Common myeloid progenitor, CD34-positive (primary cell): ENCODE data around the gene FAM76B.

Experiments used
- CTCF ChIA-PET: fragments of 350-600 bp; sonication (Branson Sonifier 250); formaldehyde crosslinking; loops from one replicate; lab custom pipeline; 2021; ENCODE audit warnings: antibody characterized with exemption; lab: Charles Lee
- POLR2A ChIA-PET: fragments of 350-600 bp; sonication (Branson Sonifier 250); formaldehyde crosslinking; loops from one replicate; lab custom pipeline; 2021; ENCODE audit warnings: antibody characterized with exemption; lab: Charles Lee
- DNase-seq, 3 donors: peaks; one replicate each; pipeline versions ENCODE4 v3.0.0 to v3.0.0-alpha.2; 2013
- H3K27ac ChIP-seq, 2 experiments: 1 replicate in 1 of 2; 2 replicates in 1 of 2; pipeline ENCODE4 v1.7.0; 2013; ENCODE audit warnings: inconsistent platforms in 2 of 2, low read length in 2 of 2, mild to moderate bottlenecking in 2 of 2, low read depth in 1 of 2, moderate library complexity in 1 of 2; ENCODE audit not compliant: severe bottlenecking in 2 of 2, insufficient read depth in 1 of 2, poor library complexity in 1 of 2
- H3K27me3 ChIP-seq, 5 experiments: replicated peaks in 2 of 5; 1 replicate in 3 of 5; 2 replicates in 2 of 5; pipeline versions ENCODE4 v1.6.1 to v1.7.0; 2013; ENCODE audit warnings: low read length in 4 of 5, mild to moderate bottlenecking in 2 of 5, moderate library complexity in 2 of 5, inconsistent platforms in 1 of 5; ENCODE audit not compliant: insufficient read depth in 5 of 5, control insufficient read depth in 4 of 5
- H3K36me3 ChIP-seq, 4 experiments: 1 replicate in 2 of 4; 2 replicates in 2 of 4; pipeline versions ENCODE4 v1.6.1 to v1.7.0; 2013; ENCODE audit warnings: low read length in 3 of 4, control low read depth in 1 of 4, mild to moderate bottlenecking in 1 of 4; ENCODE audit not compliant: control insufficient read depth in 4 of 4, insufficient read depth in 4 of 4
- H3K4me1 ChIP-seq, 4 experiments: 1 replicate in 3 of 4; 2 replicates in 1 of 4; pipeline versions ENCODE4 v1.6.1 to v1.7.1; 2013; ENCODE audit warnings: low read length in 3 of 4, mild to moderate bottlenecking in 3 of 4, control low read depth in 1 of 4, inconsistent platforms in 1 of 4, moderate library complexity in 1 of 4; ENCODE audit not compliant: control insufficient read depth in 4 of 4, insufficient read depth in 4 of 4; ENCODE audit errors: control extremely low read depth in 1 of 4
- H3K4me3 ChIP-seq, 7 experiments: 1 replicate in 4 of 7; 2 replicates in 3 of 7; pipeline versions ENCODE4 v1.5.1 to v1.7.0; 2013; ENCODE audit warnings: mild to moderate bottlenecking in 7 of 7, low read length in 6 of 7, moderate library complexity in 6 of 7, inconsistent platforms in 2 of 7, low read depth in 2 of 7, control low read depth in 1 of 7; ENCODE audit not compliant: insufficient read depth in 4 of 7, control insufficient read depth in 1 of 7; ENCODE audit errors: extremely low read depth in 1 of 7
- H3K9me3 ChIP-seq, 5 experiments: 1 replicate in 4 of 5; 2 replicates in 1 of 5; pipeline versions ENCODE4 v1.6.1 to v1.7.1; 2013; ENCODE audit warnings: low read length in 4 of 5, mild to moderate bottlenecking in 2 of 5, inconsistent platforms in 1 of 5, low read depth in 1 of 5, moderate library complexity in 1 of 5; ENCODE audit not compliant: control insufficient read depth in 4 of 5, insufficient read depth in 2 of 5; ENCODE audit errors: control extremely low read depth in 1 of 5
- WGBS: methylation state at CpG from one replicate; pipeline ENCODE4 v1.1.5; 2013; ENCODE audit not compliant: insufficient coverage; 5-methylcytosine and 5-hydroxymethylcytosine counted together

The FAM76B gene

GRCh38 chr11:95764267-95764898 lies 25.2 kb downstream of the FAM76B start:
- H3K4me1 ChIP-seq: peaks cover 4 to 17% (median 11%) of the 10 kb centered on the region in 4 experiments
- no peaks in the 10 kb centered on the region for H3K9me3 ChIP-seq
- POLR2A ChIA-PET: no interaction called here
- peak; percentile 65 to 87 (median 84) for DNase-seq
- CTCF ChIA-PET: interaction anchor here (0.7 to 17.8 kb wide), 17 partner anchors 9 to 698 kb away, joined by 3 to 277 read pairs (median 3); partner anchors contain the start of genes SESN3 and SRSF8
- H3K4me3 ChIP-seq: no peak overlapping the region
- no peaks in the 10 kb centered on the region for H3K27me3 ChIP-seq
- H3K36me3 ChIP-seq: peaks cover 0 to 8% (median 5%) of the 10 kb centered on the region in 4 experiments
- 13% methylated on average over 1 of the region's 4 CpGs for WGBS
- H3K27ac ChIP-seq: no peak overlapping the region

GRCh38 chr11:95762534-95762933 lies 27.0 kb downstream of the FAM76B start:
- 100% methylated on average over 2 of the region's 3 CpGs for WGBS
- Histone ChIP-seq H3K4me3 (no peak overlapping the region), H3K27ac (no peak overlapping the region), H3K9me3 (no peaks in the 10 kb centered on the region), H3K4me1 (peaks cover 4 to 16% (median 9%) of the 10 kb centered on the region in 4 experiments), H3K27me3 (no peaks in the 10 kb centered on the region), H3K36me3 (no peaks in the 10 kb centered on the region)
- POLR2A ChIA-PET: no interaction called here
- DNase-seq: no peak
- CTCF ChIA-PET: interaction anchor here (1.0 to 17.8 kb wide), 11 partner anchors 25 to 1139 kb away, joined by 3 to 277 read pairs (median 4); no protein-coding TSS in a partner anchor

GRCh38 chr11:95760941-95761340 lies 28.6 kb downstream of the FAM76B start:
- POLR2A ChIA-PET: no interaction called here
- WGBS: 100% methylated on average over 1 of the region's 1 CpG
- no peak for DNase-seq

DNA sequence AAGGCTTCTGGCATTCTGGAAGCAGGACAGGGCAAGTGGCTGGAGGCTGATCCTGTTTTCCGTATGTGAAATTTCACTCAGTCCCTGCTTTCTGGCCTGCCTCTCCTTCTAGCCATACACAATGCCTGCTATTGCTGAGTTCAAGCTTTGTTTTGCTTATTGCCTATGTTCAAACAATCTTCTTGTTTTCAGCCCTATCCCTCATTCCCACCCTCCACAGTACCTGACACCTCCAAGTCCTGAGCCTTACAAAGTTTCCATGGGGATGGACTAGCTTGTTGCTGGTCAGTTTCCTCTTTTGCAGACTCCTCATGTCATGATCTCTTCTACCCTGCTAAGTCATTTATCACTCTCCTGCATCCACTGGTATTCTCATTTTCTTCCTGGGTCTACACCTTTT lies 38.1 kb downstream of the FAM76B start:
- Histone ChIP-seq H3K4me1 (no peaks in the 10 kb centered on the region), H3K4me3 (no peak overlapping the region), H3K36me3 (no peaks in the 10 kb centered on the region), H3K27me3 (no peaks in the 10 kb centered on the region), H3K9me3 (no peaks in the 10 kb centered on the region), H3K27ac (no peak overlapping the region)
- CTCF ChIA-PET: interaction anchor here (1.1 to 2.0 kb wide), 2 partner anchors 13 to 15 kb away, joined by 3 to 5 read pairs; no protein-coding TSS in a partner anchor
- WGBS: 100% methylated on average over 1 of the region's 1 CpG
- no peak for DNase-seq
- POLR2A ChIA-PET: no interaction called here

More at GRCh38 chr11:95760941-95761340, 28.6 kb downstream of the FAM76B start:
- peaks cover 4 to 13% (median 6%) of the 10 kb centered on the region in 4 experiments for H3K4me1 ChIP-seq
- H3K36me3 ChIP-seq: no peaks in the 10 kb centered on the region
- no peak overlapping the region for H3K4me3 ChIP-seq
- H3K27ac ChIP-seq: no peak overlapping the region
- CTCF ChIA-PET: interaction anchor here (0.6 to 17.8 kb wide), 7 partner anchors 20 to 602 kb away, joined by 3 to 277 read pairs (median 4); no protein-coding TSS in a partner anchor
- H3K9me3 ChIP-seq: no peaks in the 10 kb centered on the region
- H3K27me3 ChIP-seq: no peaks in the 10 kb centered on the region

DNA sequence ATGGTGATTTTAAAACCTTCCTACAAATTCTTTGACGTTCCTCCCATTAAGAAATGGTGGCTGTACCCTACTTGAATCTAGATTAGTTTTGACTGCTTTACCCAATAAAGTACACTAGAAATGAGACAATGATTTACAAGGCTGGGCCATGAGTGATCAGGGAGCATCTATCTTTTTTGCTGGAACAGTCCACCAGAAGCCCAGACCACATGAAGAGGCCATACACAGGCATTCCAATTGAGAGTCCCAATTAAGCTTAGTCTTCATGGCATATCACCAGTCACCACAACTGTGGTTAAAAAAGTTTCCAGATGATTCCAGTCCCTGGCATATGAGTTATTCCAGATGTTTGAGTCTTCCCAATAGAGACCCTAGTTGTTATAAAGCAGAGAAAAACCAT lies 39.5 kb downstream of the FAM76B start:
- H3K4me3 ChIP-seq: no peak overlapping the region
- no peaks in the 10 kb centered on the region for H3K4me1 ChIP-seq
- no peak for DNase-seq
- H3K27ac ChIP-seq: no peak overlapping the region
- POLR2A ChIA-PET: no interaction called here
- peaks cover 0 to 4% (median 0%) of the 10 kb centered on the region in 5 experiments for H3K9me3 ChIP-seq
- no CpG with 5 or more reads among the region's 1 CpG for WGBS
- no peaks in the 10 kb centered on the region for H3K36me3 ChIP-seq
- CTCF ChIA-PET: interaction anchor here (0.8 to 1.2 kb wide), 2 partner anchors 13 to 14 kb away, joined by 3 read pairs; no protein-coding TSS in a partner anchor
- H3K27me3 ChIP-seq: no peaks in the 10 kb centered on the region

- POLR2A ChIA-PET: no interaction called here
Measured at GRCh38 chr11:95739108-95739938, 50.3 kb downstream of the FAM76B start.

More at GRCh38 chr11:95739108-95739938, 50.3 kb downstream of the FAM76B start:
- WGBS: no CpG with 5 or more reads among the region's 1 CpG
- Histone ChIP-seq H3K4me3 (no peak overlapping the region), H3K27me3 (no peaks in the 10 kb centered on the region), H3K27ac (no peak overlapping the region), H3K4me1 (peaks cover 4 to 20% (median 9%) of the 10 kb centered on the region in 4 experiments), H3K36me3 (no peaks in the 10 kb centered on the region), H3K9me3 (no peaks in the 10 kb centered on the region)
- CTCF ChIA-PET: interaction anchor here (1.0 to 1.5 kb wide), 9 partner anchors 9 to 589 kb away, joined by 3 to 5 read pairs (median 3); no protein-coding TSS in a partner anchor
- DNase-seq: peak in 1 of 3 donors; percentile 13
